ENCODE measurements around the gene APCDD1L.

- TF ChIP-seq EZH2 (IDR thresholded peaks at IDR 0.05; ENCODE audit: low read depth, low read length, severe bottlenecking) (no peak), EGR1 (IDR thresholded peaks at IDR 0.05; ENCODE audit: borderline replicate concordance, low read depth, low read length) (no peak), HDAC2 (IDR thresholded peaks at IDR 0.05; ENCODE audit: borderline replicate concordance in 1 of 2, low read depth in 2 of 2, low read length in 2 of 2) (no peak), BCL11A (IDR thresholded peaks at IDR 0.05; ENCODE audit: low read depth in 2 of 2, low read length in 2 of 2) (no peak), JUND (IDR thresholded peaks at IDR 0.05; ENCODE audit: low read length) (no peak)
- TF ChIP-seq, protein P1, sequence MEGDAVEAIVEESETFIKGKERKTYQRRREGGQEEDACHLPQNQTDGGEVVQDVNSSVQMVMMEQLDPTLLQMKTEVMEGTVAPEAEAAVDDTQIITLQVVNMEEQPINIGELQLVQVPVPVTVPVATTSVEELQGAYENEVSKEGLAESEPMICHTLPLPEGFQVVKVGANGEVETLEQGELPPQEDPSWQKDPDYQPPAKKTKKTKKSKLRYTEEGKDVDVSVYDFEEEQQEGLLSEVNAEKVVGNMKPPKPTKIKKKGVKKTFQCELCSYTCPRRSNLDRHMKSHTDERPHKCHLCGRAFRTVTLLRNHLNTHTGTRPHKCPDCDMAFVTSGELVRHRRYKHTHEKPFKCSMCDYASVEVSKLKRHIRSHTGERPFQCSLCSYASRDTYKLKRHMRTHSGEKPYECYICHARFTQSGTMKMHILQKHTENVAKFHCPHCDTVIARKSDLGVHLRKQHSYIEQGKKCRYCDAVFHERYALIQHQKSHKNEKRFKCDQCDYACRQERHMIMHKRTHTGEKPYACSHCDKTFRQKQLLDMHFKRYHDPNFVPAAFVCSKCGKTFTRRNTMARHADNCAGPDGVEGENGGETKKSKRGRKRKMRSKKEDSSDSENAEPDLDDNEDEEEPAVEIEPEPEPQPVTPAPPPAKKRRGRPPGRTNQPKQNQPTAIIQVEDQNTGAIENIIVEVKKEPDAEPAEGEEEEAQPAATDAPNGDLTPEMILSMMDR (IDR thresholded peaks at IDR 0.05; ENCODE audit: control extremely low read depth in 1 of 3, insufficient read depth in 1 of 3, low read depth in 1 of 3, low read length in 3 of 3) = no peak
Observed at GRCh38 chr20:58421497-58421850, 93.7 kb downstream of the APCDD1L start.
